CD14-positive monocyte (primary cell): ENCODE data around the gene RAET1E. TPM values are rescaled to one million over a fixed set of nuclear protein-coding genes. Genes with fewer than 3 reads are reported as not detected.
"Not testable (repeated sequence)": the region's sequence is repeated elsewhere in the genome, so short reads cannot be mapped to it uniquely, and the experiment has no call there.

Source experiments
- DNase-seq, 3 donors: peaks; one replicate each; pipeline ENCODE4 v3.0.0-alpha.2; 2011 to 2022
- H2AFZ ChIP-seq: 2 replicates; pipeline ENCODE4 v1.6.0; 2012; ENCODE audit warnings: mild to moderate bottlenecking, low read depth, low read length, inconsistent platforms; ENCODE audit not compliant: insufficient read depth, poor library complexity, severe bottlenecking
- H3K27ac ChIP-seq, 2 donors: 1 replicate in 1 of 2; 2 replicates in 1 of 2; pipeline ENCODE4 v1.5.1; 2012 to 2013; ENCODE audit warnings: low read length in 2 of 2, control low read depth in 1 of 2, inconsistent platforms in 1 of 2, low read depth in 1 of 2, mild to moderate bottlenecking in 1 of 2
- H3K27me3 ChIP-seq, 2 donors: one replicate each; pipeline versions ENCODE4 v1.6.0 to v1.6.1; 2011 to 2013; ENCODE audit warnings: low read length in 2 of 2; ENCODE audit not compliant: control insufficient read depth in 2 of 2, insufficient read depth in 2 of 2
- H3K36me3 ChIP-seq, 2 donors: replicated peaks in 1 of 2; 1 replicate in 1 of 2; 2 replicates in 1 of 2; pipeline versions ENCODE4 v1.5.1 to v1.6.1; 2012 to 2013; ENCODE audit warnings: low read length in 2 of 2, control low read depth in 1 of 2, inconsistent platforms in 1 of 2, mild to moderate bottlenecking in 1 of 2; ENCODE audit not compliant: insufficient read depth in 2 of 2, control insufficient read depth in 1 of 2
- H3K4me1 ChIP-seq, 2 donors: 1 replicate in 1 of 2; 2 replicates in 1 of 2; pipeline versions ENCODE4 v1.5.1 to v1.6.1; 2012 to 2013; ENCODE audit warnings: low read length in 2 of 2, control low read depth in 1 of 2, inconsistent platforms in 1 of 2, mild to moderate bottlenecking in 1 of 2, moderate library complexity in 1 of 2; ENCODE audit not compliant: insufficient read depth in 2 of 2, control insufficient read depth in 1 of 2
- H3K4me2 ChIP-seq: replicated peaks from 2 replicates; pipeline ENCODE3; 2012; ENCODE audit warnings: low read length, moderate library complexity, mild to moderate bottlenecking; ENCODE audit not compliant: poor library complexity, severe bottlenecking; ENCODE audit errors: extremely low read depth
- H3K4me3 ChIP-seq, 3 experiments: fragments of 200-600 bp in 1 of 3; sonication (generic) in 1 of 3; replicated peaks in 1 of 3; 1 replicate in 2 of 3; 2 replicates in 1 of 3; pipeline ENCODE4 v1.5.1; 2011 to 2013; ENCODE audit warnings: low read length in 3 of 3, mild to moderate bottlenecking in 3 of 3, control low read depth in 2 of 3, low read depth in 2 of 3, inconsistent platforms in 1 of 3, moderate library complexity in 1 of 3
- H3K79me2 ChIP-seq: 2 replicates; pipeline ENCODE4 v1.6.0; 2012; ENCODE audit warnings: mild to moderate bottlenecking, control low read depth, inconsistent platforms, low read length, moderate library complexity; ENCODE audit not compliant: insufficient read depth
- H3K9ac ChIP-seq: 2 replicates; pipeline ENCODE4 v1.6.0; 2017; ENCODE audit warnings: low read length, mild to moderate bottlenecking; ENCODE audit not compliant: insufficient read depth, poor library complexity, severe bottlenecking
- H3K9me3 ChIP-seq, 2 donors: replicated peaks in 1 of 2; 1 replicate in 1 of 2; 2 replicates in 1 of 2; pipeline versions ENCODE4 v1.5.1 to v1.6.1; 2012 to 2013; ENCODE audit warnings: low read length in 2 of 2, control low read depth in 1 of 2; ENCODE audit not compliant: control insufficient read depth in 1 of 2, insufficient read depth in 1 of 2
- H4K20me1 ChIP-seq: 2 replicates; pipeline ENCODE4 v1.6.0; 2012; ENCODE audit warnings: mild to moderate bottlenecking, low read length, control low read depth, moderate library complexity; ENCODE audit not compliant: insufficient read depth
- H3K27ac Mint-ChIP-seq, 7 donors: one replicate each; pipeline ENCODE4 v1.8.0; 2020; ENCODE audit warnings: mild to moderate bottlenecking in 7 of 7, mixed read lengths in 7 of 7, moderate library complexity in 6 of 7, inconsistent platforms in 2 of 7
- H3K27me3 Mint-ChIP-seq, 3 donors: one replicate each; pipeline ENCODE4 v1.8.0; 2021 to 2022; ENCODE audit warnings: low read depth in 3 of 3, mild to moderate bottlenecking in 3 of 3, mixed read lengths in 3 of 3, moderate library complexity in 3 of 3, inconsistent platforms in 1 of 3
- H3K36me3 Mint-ChIP-seq, 2 donors: one replicate each; pipeline ENCODE4 v1.8.0; 2020; ENCODE audit warnings: mixed read lengths in 2 of 2, inconsistent platforms in 1 of 2, mild to moderate bottlenecking in 1 of 2
- H3K4me1 Mint-ChIP-seq: one replicate; pipeline ENCODE4 v1.8.0; 2020; ENCODE audit warnings: mild to moderate bottlenecking, mixed read lengths
- H3K4me3 Mint-ChIP-seq, 2 donors: one replicate each; pipeline ENCODE4 v1.8.0; 2020; ENCODE audit warnings: mild to moderate bottlenecking in 2 of 2, mixed read lengths in 2 of 2, moderate library complexity in 1 of 2
- H3K9me3 Mint-ChIP-seq, 7 donors: one replicate each; pipeline ENCODE4 v1.8.0; 2020 to 2022; ENCODE audit warnings: mixed read lengths in 7 of 7, mild to moderate bottlenecking in 6 of 7, moderate library complexity in 6 of 7, inconsistent platforms in 2 of 7
- WGBS: methylation state at CpG from one replicate; pipeline ENCODE4 v1.1.5; 2013; ENCODE audit warnings: missing lambda C conversion rate; ENCODE audit not compliant: insufficient coverage; 5-methylcytosine and 5-hydroxymethylcytosine counted together
- intact Hi-C, 2 donors: fragments of 100-400 bp; cut with micrococcal nuclease; formaldehyde crosslinking; loops; one replicate each; pipeline versions ENCODE4 v1.15.0 to v1.15.1; 2023
- polyA plus RNA-seq, 3 donors: library from polyadenylated mRNA; depleted of rRNA in 1 of 3; unstranded in 2 of 3; stranded (reverse) in 1 of 3; fragments of 300-500 nt in 2 of 3; fragments of >200 nt in 1 of 3; fragmentation: Illumina TruSeq in 2 of 3; gene quantifications; 1 replicate in 2 of 3; 2 replicates in 1 of 3; pipeline ENCODE4 v1.2.3, GENCODE V29; 2012 to 2021
- TF ChIP-seq, protein P1 (sequence below): fragments of 200-600 bp; IDR thresholded peaks from one replicate; pipeline ENCODE4 v1.8.0; 2022; ENCODE audit warnings: antibody characterized with exemption, mild to moderate bottlenecking

Gene RAET1E
- polyA plus RNA-seq, 3 donors, result not detected

DNA sequence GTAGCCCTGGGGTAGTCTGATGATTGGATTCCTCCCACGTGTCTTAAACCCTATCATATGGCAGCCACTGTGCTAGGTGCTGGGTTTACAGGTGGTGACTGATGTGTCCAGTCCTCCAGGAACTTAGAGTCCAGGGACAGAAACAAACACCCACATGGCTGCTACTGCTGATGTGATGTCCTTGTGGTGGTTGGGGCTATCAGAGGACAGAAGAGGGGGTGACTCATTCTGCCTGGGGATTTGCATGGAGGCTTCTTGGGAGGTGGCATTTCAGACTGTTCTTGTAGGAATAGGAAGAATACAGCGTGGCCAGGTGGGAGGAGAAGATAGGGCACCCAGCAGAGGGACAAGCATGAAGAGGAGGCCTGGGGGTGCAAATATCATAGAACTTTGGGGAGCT, 15.2 kb upstream of the RAET1E start:
- Mint-ChIP-seq H3K4me1 (no peaks in the 10 kb centered on the region), H3K27me3 (peaks cover 7 to 13% (median 13%) of the 10 kb centered on the region in 3 donors), H3K4me3 (no peak overlapping the region), H3K27ac (no peak overlapping the region), H3K36me3 (peaks cover 0 to under 1% of the 10 kb centered on the region in 2 donors), H3K9me3 (peaks cover 6 to 11% (median 10%) of the 10 kb centered on the region in 7 donors)
- Histone ChIP-seq H2AFZ (no peak overlapping the region), H3K79me2 (no peaks in the 10 kb centered on the region), H3K4me2 (no peak overlapping the region), H3K27ac (no peak overlapping the region), H3K9ac (no peak overlapping the region), H3K9me3 (peaks cover 9 to 10% of the 10 kb centered on the region in 2 donors), H3K27me3 (no peaks in the 10 kb centered on the region), H4K20me1 (no peaks in the 10 kb centered on the region), H3K4me3 (no peak overlapping the region), H3K36me3 (no peaks in the 10 kb centered on the region), H3K4me1 (no peaks in the 10 kb centered on the region)
- intact Hi-C loops, result loop anchor here in 1 of 2 donors (5.0 kb wide), 1 partner anchor 291 kb away; no protein-coding TSS in a partner anchor
- 88% methylated on average over 1 of the region's 2 CpGs for WGBS
- TF ChIP-seq, protein P1, sequence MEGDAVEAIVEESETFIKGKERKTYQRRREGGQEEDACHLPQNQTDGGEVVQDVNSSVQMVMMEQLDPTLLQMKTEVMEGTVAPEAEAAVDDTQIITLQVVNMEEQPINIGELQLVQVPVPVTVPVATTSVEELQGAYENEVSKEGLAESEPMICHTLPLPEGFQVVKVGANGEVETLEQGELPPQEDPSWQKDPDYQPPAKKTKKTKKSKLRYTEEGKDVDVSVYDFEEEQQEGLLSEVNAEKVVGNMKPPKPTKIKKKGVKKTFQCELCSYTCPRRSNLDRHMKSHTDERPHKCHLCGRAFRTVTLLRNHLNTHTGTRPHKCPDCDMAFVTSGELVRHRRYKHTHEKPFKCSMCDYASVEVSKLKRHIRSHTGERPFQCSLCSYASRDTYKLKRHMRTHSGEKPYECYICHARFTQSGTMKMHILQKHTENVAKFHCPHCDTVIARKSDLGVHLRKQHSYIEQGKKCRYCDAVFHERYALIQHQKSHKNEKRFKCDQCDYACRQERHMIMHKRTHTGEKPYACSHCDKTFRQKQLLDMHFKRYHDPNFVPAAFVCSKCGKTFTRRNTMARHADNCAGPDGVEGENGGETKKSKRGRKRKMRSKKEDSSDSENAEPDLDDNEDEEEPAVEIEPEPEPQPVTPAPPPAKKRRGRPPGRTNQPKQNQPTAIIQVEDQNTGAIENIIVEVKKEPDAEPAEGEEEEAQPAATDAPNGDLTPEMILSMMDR, result no peak
- no peak for DNase-seq

DNA sequence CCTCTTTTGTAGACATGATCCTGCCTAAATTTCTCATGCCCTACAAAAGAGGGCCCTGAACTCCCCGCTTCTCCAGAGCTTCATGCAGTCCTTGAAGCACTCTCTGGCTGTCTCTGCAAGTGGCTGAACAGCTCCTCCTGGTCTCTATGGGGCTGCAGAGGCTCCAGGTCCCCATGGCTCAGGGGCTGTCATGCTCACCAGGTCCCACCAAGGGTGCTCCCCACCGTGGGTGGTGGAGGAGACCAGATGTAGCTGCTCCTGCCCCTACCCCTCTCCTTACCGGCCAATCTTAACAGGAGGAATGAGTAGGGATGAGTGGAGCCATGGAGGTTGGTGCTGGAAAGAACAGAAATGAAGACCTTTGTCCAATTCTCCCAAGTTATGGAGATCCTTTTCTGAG, 14.8 kb upstream of the RAET1E start:
- H3K27me3 Mint-ChIP-seq, result peaks cover 7 to 15% (median 13%) of the 10 kb centered on the region in 3 donors
- DNase-seq, H3K79me2 ChIP-seq, H3K9me3 ChIP-seq, H3K36me3 Mint-ChIP-seq, H3K4me1 ChIP-seq, H2AFZ ChIP-seq, H3K27ac ChIP-seq, H3K27ac Mint-ChIP-seq, H3K36me3 ChIP-seq, H3K4me3 ChIP-seq, H4K20me1 ChIP-seq, H3K4me3 Mint-ChIP-seq, H3K4me2 ChIP-seq, H3K4me1 Mint-ChIP-seq, H3K27me3 ChIP-seq, H3K9ac ChIP-seq: not testable (repeated sequence)
- intact Hi-C loops, result loop anchor here in 1 of 2 donors (5.0 kb wide), 1 partner anchor 290 kb away; no protein-coding TSS in a partner anchor
- peaks cover 8 to 14% (median 13%) of the 10 kb centered on the region in 7 donors for H3K9me3 Mint-ChIP-seq
- no CpG with 5 or more reads among the region's 3 CpGs for WGBS
